Measurements from ENCODE around the gene GON4L. TPM values are rescaled to one million over a fixed set of nuclear protein-coding genes. Genes with fewer than 3 reads are reported as not detected.

The GON4L gene
- total RNA-seq, 6 experiments from 2014 or later = 10.7 to 23.2 (median 20.1) TPM

GRCh38 chr1:155850345-155850744, 6.7 kb downstream of the GON4L start:
- intact Hi-C loops (cut with DNase I) = no loop called here
- no peaks in the 10 kb centered on the region for H3K27me3 ChIP-seq
- H3K4me1 ChIP-seq = no peaks in the 10 kb centered on the region
- TF ChIP-seq POLR2A (IDR thresholded peaks at IDR 0.05) = no peak
- TF ChIP-seq CTCF (IDR thresholded peaks at IDR 0.05) = no peak
- no peak overlapping the region for H3K27ac ChIP-seq
- H3K4me3 ChIP-seq = no peak overlapping the region
- peaks cover 0 to 30% (median 5%) of the 10 kb centered on the region in 4 donors for H3K36me3 ChIP-seq
- H3K9me3 ChIP-seq = no peaks in the 10 kb centered on the region
- DNase-seq (no peak), ATAC-seq (no peak)
- 90% methylated on average over 3 of the region's 3 CpGs for WGBS (ENCODE audit: insufficient coverage, low coverage, low lambda C conversion rate, missing lambda C conversion rate)

GRCh38 chr1:155847823-155848529, 9.0 kb downstream of the GON4L start:
- WGBS (ENCODE audit: insufficient coverage, low coverage, low lambda C conversion rate, missing lambda C conversion rate) = no CpG with 5 or more reads among the region's 1 CpG
- peaks cover 0 to 17% (median 4%) of the 10 kb centered on the region in 4 donors for H3K36me3 ChIP-seq

GRCh38 chr1:155844860-155845421, 12.1 kb downstream of the GON4L start:
- Histone ChIP-seq H3K4me1 (no peaks in the 10 kb centered on the region), H3K4me3 (no peak overlapping the region), H3K27me3 (no peaks in the 10 kb centered on the region), H3K36me3 (peaks cover 0 to 7% (median 2%) of the 10 kb centered on the region in 4 donors), H3K27ac (no peak overlapping the region), H3K9me3 (no peaks in the 10 kb centered on the region)
- no peak for TF ChIP-seq CTCF (IDR thresholded peaks at IDR 0.05)
- TF ChIP-seq POLR2A (IDR thresholded peaks at IDR 0.05) = no peak
- intact Hi-C loops (cut with DNase I) = no loop called here
- no peak for DNase-seq
- ATAC-seq = peak in 1 of 4 donors; percentile 58
- WGBS (ENCODE audit: insufficient coverage, low coverage, low lambda C conversion rate, missing lambda C conversion rate) = 80% methylated on average over 1 of the region's 1 CpG

More at GRCh38 chr1:155847823-155848529, 9.0 kb downstream of the GON4L start:
- no peak for TF ChIP-seq CTCF (IDR thresholded peaks at IDR 0.05)
- TF ChIP-seq POLR2A (IDR thresholded peaks at IDR 0.05) = no peak
- H3K9me3 ChIP-seq = no peaks in the 10 kb centered on the region
- ATAC-seq (no peak), DNase-seq (no peak)
- H3K4me3 ChIP-seq = no peak overlapping the region
- H3K4me1 ChIP-seq = no peaks in the 10 kb centered on the region
- H3K27ac ChIP-seq = no peak overlapping the region
- intact Hi-C loops (cut with DNase I) = no loop called here
- no peaks in the 10 kb centered on the region for H3K27me3 ChIP-seq

GRCh38 chr1:155840386-155840785, 16.6 kb downstream of the GON4L start:
- Histone ChIP-seq H3K4me3 (no peak overlapping the region), H3K36me3 (peaks cover 0 to 4% (median 1%) of the 10 kb centered on the region in 4 donors), H3K9me3 (no peaks in the 10 kb centered on the region), H3K27ac (no peak overlapping the region), H3K27me3 (no peaks in the 10 kb centered on the region), H3K4me1 (no peaks in the 10 kb centered on the region)
- DNase-seq (no peak), ATAC-seq (no peak)
- intact Hi-C loops (cut with DNase I) = no loop called here
- no peak for TF ChIP-seq CTCF (IDR thresholded peaks at IDR 0.05)
- 46% methylated on average over 2 of the region's 5 CpGs for WGBS (ENCODE audit: insufficient coverage, low coverage, low lambda C conversion rate, missing lambda C conversion rate)
